Tibial nerve (tissue), 4 donors: ENCODE results near the gene RAC2. TPM values are rescaled to one million over a fixed set of nuclear protein-coding genes. Genes with fewer than 3 reads are reported as not detected.
"Not testable (repeated sequence)": the region's sequence is repeated elsewhere in the genome, so short reads cannot be mapped to it uniquely, and the experiment has no call there.

ENCODE experiments used
- DNase-seq, 2 donors: peaks; one replicate each; pipeline ENCODE4 v3.0.0-alpha.2; 2019; ENCODE audit warnings: low spot score in 2 of 2
- H3K27ac ChIP-seq, 4 donors: fragments of 200-600 bp; sonication (generic) in 3 of 4; one replicate each; pipeline ENCODE4 v1.5.1; 2017 to 2019; ENCODE audit warnings: mild to moderate bottlenecking in 1 of 4
- H3K27me3 ChIP-seq, 2 donors: fragments of 200-600 bp; sonication (generic) in 1 of 2; one replicate each; pipeline versions ENCODE4 v1.5.1 to v1.6.0; 2017 to 2019
- H3K36me3 ChIP-seq, 3 donors: fragments of 200-600 bp; sonication (generic); one replicate each; pipeline ENCODE4 v1.5.1; 2018 to 2019
- H3K4me1 ChIP-seq, 4 donors: fragments of 200-600 bp; sonication (generic) in 3 of 4; one replicate each; pipeline ENCODE4 v1.5.1; 2017 to 2019
- H3K4me3 ChIP-seq, 4 donors: fragments of 200-600 bp; sonication (generic) in 3 of 4; one replicate each; pipeline ENCODE4 v1.5.1; 2017 to 2019; ENCODE audit warnings: mild to moderate bottlenecking in 1 of 4, moderate library complexity in 1 of 4
- H3K9me3 ChIP-seq, 4 donors: fragments of 200-600 bp; sonication (generic) in 3 of 4; one replicate each; pipeline ENCODE4 v1.5.1; 2017 to 2019
- EP300 ChIP-seq, 2 donors: sonication (generic); formaldehyde crosslinking; IDR thresholded peaks; one replicate each; pipeline ENCODE4 v1.6.1; 2017; ENCODE audit warnings: antibody characterized with exemption in 2 of 2, mild to moderate bottlenecking in 1 of 2
- POLR2A ChIP-seq, 2 donors: fragments of 450-650 bp; IDR thresholded peaks; one replicate each; pipeline ENCODE4 v1.6.1; 2017; ENCODE audit warnings: antibody characterized with exemption in 2 of 2, mild to moderate bottlenecking in 2 of 2, moderate library complexity in 2 of 2
- WGBS, 2 donors: methylation state at CpG; one replicate each; pipeline ENCODE4 v1.1.5; 2018; 5-methylcytosine and 5-hydroxymethylcytosine counted together
- total RNA-seq, 4 donors: library from RNA; depleted of rRNA; stranded (reverse); fragments of >200 nt; gene quantifications; one replicate each; pipeline ENCODE4 v1.1.0, GENCODE V29; 2016
- TF ChIP-seq, protein P1 (sequence below), 5 experiments: fragments of 200-600 bp in 3 of 5; fragments of 450-650 bp in 2 of 5; sonication (generic) in 3 of 5; IDR thresholded peaks; one replicate each; pipeline ENCODE4 v1.5.1; 2016 to 2019; ENCODE audit warnings: antibody characterized with exemption in 5 of 5, mild to moderate bottlenecking in 3 of 5, moderate library complexity in 2 of 5

Gene RAC2
- total RNA-seq, 4 donors from 2014 or later, result 6.3 to 18.6 (median 7.8) TPM

- no peaks in the 10 kb centered on the region for H3K9me3 ChIP-seq
- no peak for DNase-seq
- H3K27me3 ChIP-seq, result peaks cover 2 to 77% of the 10 kb centered on the region in 2 donors
- peaks cover 0 to 13% (median 0%) of the 10 kb centered on the region in 4 donors for H3K4me1 ChIP-seq
- no peak for TF ChIP-seq EP300 (IDR thresholded peaks at IDR 0.05)
- TF ChIP-seq POLR2A (IDR thresholded peaks at IDR 0.05), result no peak
- H3K27ac ChIP-seq, result no peak overlapping the region
- H3K36me3 ChIP-seq, result no peaks in the 10 kb centered on the region
- H3K4me3 ChIP-seq, result no peak overlapping the region
Observed at GRCh38 chr22:37255558-37256006, 11.5 kb upstream of the RAC2 start.

- WGBS, 2 donors, result 58 to 62% methylated on average over 5 of the region's 5 CpGs
- Histone ChIP-seq H3K4me1 (peaks cover 0 to 8% (median 0%) of the 10 kb centered on the region in 4 donors), H3K36me3 (no peaks in the 10 kb centered on the region), H3K9me3 (no peaks in the 10 kb centered on the region), H3K4me3 (no peak overlapping the region), H3K27me3 (peaks cover 2 to 74% of the 10 kb centered on the region in 2 donors), H3K27ac (no peak overlapping the region)
- DNase-seq, result no peak
- TF ChIP-seq, protein P1, sequence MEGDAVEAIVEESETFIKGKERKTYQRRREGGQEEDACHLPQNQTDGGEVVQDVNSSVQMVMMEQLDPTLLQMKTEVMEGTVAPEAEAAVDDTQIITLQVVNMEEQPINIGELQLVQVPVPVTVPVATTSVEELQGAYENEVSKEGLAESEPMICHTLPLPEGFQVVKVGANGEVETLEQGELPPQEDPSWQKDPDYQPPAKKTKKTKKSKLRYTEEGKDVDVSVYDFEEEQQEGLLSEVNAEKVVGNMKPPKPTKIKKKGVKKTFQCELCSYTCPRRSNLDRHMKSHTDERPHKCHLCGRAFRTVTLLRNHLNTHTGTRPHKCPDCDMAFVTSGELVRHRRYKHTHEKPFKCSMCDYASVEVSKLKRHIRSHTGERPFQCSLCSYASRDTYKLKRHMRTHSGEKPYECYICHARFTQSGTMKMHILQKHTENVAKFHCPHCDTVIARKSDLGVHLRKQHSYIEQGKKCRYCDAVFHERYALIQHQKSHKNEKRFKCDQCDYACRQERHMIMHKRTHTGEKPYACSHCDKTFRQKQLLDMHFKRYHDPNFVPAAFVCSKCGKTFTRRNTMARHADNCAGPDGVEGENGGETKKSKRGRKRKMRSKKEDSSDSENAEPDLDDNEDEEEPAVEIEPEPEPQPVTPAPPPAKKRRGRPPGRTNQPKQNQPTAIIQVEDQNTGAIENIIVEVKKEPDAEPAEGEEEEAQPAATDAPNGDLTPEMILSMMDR (IDR thresholded peaks at IDR 0.05), result no peak
- TF ChIP-seq EP300 (IDR thresholded peaks at IDR 0.05) (no peak), POLR2A (IDR thresholded peaks at IDR 0.05) (no peak)
Observed at GRCh38 chr22:37254867-37255233, 10.8 kb upstream of the RAC2 start.

GRCh38 chr22:37254209-37254866 is 10.3 kb upstream of the RAC2 start:
- no peak overlapping the region for H3K27ac ChIP-seq
- H3K27me3 ChIP-seq, result peaks cover 2 to 74% of the 10 kb centered on the region in 2 donors
- TF ChIP-seq EP300 (IDR thresholded peaks at IDR 0.05) (no peak), POLR2A (IDR thresholded peaks at IDR 0.05) (no peak)
- TF ChIP-seq, protein P1 (IDR thresholded peaks at IDR 0.05), result no peak
- no peaks in the 10 kb centered on the region for H3K9me3 ChIP-seq
- no peaks in the 10 kb centered on the region for H3K36me3 ChIP-seq
- no peak for DNase-seq
- WGBS, 2 donors, result 60 to 69% methylated on average over 5 of the region's 5 CpGs
- H3K4me3 ChIP-seq, result no peak overlapping the region
- H3K4me1 ChIP-seq, result peaks cover 0 to 3% (median 0%) of the 10 kb centered on the region in 4 donors

DNA sequence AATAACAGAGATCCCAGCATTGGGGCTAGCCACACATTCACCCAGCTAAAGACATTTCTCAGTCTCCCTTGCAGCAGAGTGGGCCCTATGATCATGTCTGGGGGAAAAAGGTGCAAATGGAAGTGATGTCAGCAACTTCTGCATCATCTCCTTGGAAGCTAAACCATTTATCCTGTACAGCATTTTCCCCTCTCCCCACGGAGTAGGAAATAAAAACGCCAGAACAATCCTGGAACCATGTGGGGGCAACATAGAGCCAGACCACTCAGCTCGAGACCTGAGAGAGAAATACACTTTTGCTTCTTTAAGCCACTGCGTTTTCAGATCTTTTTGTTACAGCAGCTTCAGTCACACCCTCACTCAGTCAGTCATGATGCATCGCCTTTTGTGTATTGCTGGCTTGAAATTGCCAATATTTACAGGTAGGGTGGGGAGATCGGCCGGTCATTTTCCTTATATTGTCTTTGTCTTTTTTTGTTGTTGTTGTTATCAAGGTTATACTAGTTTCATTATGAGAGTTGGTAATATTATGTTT is 9.1 kb upstream of the RAC2 start:
- H3K27ac ChIP-seq, result no peak overlapping the region
- H3K4me3 ChIP-seq, result no peak overlapping the region
- 46 to 47% methylated on average over 7 of the region's 7 CpGs for WGBS, 2 donors
- peaks cover 2 to 62% of the 10 kb centered on the region in 2 donors for H3K27me3 ChIP-seq
- no peaks in the 10 kb centered on the region for H3K9me3 ChIP-seq
- no peak for DNase-seq
- no peaks in the 10 kb centered on the region for H3K4me1 ChIP-seq
- H3K36me3 ChIP-seq, result no peaks in the 10 kb centered on the region
- TF ChIP-seq, protein P1 (IDR thresholded peaks at IDR 0.05), result no peak
- TF ChIP-seq EP300 (IDR thresholded peaks at IDR 0.05) (no peak), POLR2A (IDR thresholded peaks at IDR 0.05) (no peak)

DNA sequence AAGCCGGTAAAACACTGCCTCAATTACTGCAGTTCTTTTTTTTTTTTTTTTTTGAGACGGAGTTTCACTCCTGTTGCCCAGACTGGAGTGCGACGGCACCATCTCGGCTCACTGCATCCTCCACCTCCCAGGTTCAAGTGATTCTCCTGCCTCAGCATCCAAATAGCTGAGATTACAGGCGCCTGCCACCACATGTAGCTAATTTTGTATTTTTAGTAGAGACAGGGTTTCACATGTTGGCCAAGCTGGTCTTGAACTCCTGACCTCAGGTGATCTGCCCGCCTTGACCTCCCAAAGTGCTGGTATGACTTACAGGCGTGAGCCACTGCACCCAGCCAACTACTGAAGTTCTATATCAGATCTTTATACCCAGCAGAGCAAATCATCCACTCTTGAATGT is 7.8 kb upstream of the RAC2 start:
- H3K4me3 ChIP-seq, H3K36me3 ChIP-seq, H3K9me3 ChIP-seq, H3K27ac ChIP-seq, DNase-seq, H3K4me1 ChIP-seq: not testable (repeated sequence)
- H3K27me3 ChIP-seq, result peaks cover 2 to 53% of the 10 kb centered on the region in 2 donors
- 84 to 85% methylated on average over 8 of the region's 8 CpGs for WGBS, 2 donors

DNA sequence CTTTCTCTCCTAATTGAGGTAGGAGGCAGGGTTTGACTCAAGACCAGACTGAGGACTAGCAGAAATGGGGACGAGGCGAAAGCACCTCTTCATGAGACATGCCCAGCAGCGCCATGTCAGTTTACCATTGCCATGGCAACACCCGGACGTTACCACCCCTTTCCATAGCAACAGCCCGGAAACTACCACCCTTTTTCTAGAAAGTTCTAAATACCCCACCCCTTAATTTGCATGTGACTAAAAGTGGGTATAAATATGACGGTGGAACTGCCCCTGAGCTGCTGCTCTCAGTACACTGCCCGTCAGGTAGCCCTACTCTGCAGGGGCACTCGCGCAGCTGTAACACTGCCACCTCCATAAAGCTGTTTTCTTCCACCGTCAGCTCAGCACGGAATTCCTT is 5.9 kb upstream of the RAC2 start:
- 72 to 73% methylated on average over 12 of the region's 12 CpGs for WGBS, 2 donors
- Histone ChIP-seq H3K4me1 (peaks cover 0 to 3% (median 0%) of the 10 kb centered on the region in 4 donors), H3K4me3 (no peak overlapping the region), H3K27me3 (peaks cover 2 to 38% of the 10 kb centered on the region in 2 donors), H3K27ac (no peak overlapping the region), H3K9me3 (no peaks in the 10 kb centered on the region), H3K36me3 (no peaks in the 10 kb centered on the region)
- TF ChIP-seq POLR2A (IDR thresholded peaks at IDR 0.05) (no peak), EP300 (IDR thresholded peaks at IDR 0.05) (no peak)
- TF ChIP-seq, protein P1 (IDR thresholded peaks at IDR 0.05), result no peak
- DNase-seq, result no peak
